ENCODE results near the gene SLC22A6.

DNA sequence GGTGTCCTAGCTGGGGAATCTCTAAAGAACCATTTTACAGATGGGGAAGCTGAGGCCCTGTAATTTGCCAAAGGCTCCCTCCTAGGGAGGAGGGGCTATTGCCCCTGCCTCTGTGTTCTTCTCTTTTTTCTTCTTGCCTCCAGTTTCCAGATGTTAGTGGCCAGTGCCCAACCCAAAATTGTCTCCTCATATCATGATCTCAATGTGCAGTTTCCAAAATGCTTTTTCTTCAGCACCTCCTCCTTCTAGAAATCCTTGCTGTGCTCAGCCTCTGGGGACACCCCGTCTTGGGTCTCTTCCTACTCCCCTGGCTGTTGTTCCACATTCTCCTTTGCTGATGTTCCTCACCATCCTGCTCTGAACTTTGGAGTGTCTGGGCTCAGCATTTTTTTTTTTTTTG is 54.1 kb downstream of the SLC22A6 start:
- TF ChIP-seq ZNF274 (IDR thresholded peaks at IDR 0.05; ENCODE audit: low read depth, low read length) (no peak), YY1 (IDR thresholded peaks at IDR 0.05; ENCODE audit: insufficient read depth, insufficient read length) (no peak)

All from NT2/D1 (cell line).